ENCODE data around the gene EMILIN2. TPM values are rescaled to one million over a fixed set of nuclear protein-coding genes. Genes with fewer than 3 reads are reported as not detected.

Gene EMILIN2
- total and polyA plus RNA-seq, 2 donors (not counting 3 experiments of a cell fraction or from before 2014, with no cell fraction given), result 9.4 to 13.4 TPM

DNA sequence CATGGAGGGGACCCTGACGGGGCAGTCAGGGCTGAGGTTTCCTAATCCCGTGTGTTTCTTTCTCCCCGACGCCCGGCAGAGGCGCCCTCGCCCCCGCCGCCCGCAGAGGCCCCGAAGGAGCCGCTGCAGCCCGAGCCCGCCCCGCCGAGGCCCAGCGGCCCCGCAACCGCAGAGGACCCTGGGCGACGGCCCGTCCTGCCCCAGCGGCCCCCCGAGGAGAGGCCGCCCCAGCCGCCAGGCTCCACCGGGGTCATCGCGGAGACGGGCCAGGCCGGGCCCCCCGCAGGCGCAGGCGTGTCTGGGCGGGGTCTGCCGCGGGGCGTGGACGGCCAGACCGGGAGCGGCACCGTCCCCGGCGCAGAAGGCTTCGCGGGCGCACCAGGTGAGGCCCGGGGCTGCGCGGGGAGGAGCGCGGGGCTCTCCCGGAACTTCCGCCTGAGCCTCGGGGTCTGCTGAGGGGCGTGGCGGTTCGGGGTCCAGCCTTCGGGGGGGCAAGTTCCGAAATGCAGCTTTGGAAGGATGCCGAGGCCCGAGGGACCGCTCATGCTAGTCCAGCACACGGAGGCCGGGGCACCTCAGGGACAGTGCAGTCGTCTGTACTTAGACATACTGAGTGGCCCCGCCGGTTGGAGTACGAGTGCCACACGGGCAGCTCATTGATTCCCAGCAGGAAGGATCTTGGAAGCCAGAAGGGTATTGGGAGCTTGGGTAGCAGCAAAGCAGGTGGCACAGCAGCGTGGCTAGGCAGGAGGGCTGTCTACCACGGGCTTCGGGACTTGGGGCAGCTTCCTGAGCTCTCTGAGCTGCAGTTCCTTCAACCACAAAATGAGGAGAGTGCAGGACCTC, 60.1 kb downstream of the EMILIN2 start:
- Histone ChIP-seq H2AFZ (ENCODE audit: low read depth, low read length) (peak overlapping the region; percentile 77), H3K27me3 (ENCODE audit: control insufficient read depth in 2 of 2, insufficient read depth in 2 of 2, low read length in 2 of 2) (no peaks in the 10 kb centered on the region), H3K9ac (replicated peaks; ENCODE audit: extremely low read depth, insufficient read depth, low read length) (peak overlapping the region; percentile 54), H3K36me3 (ENCODE audit: control insufficient read depth in 2 of 2, extremely low read depth in 1 of 2, insufficient read depth in 2 of 2, low read length in 2 of 2) (peaks cover 0 to 3% of the 10 kb centered on the region in 2 experiments), H3K4me3 (replicated peaks in 1 of 3; ENCODE audit: insufficient read depth in 1 of 3, low read depth in 1 of 3, low read length in 3 of 3) (peak overlapping the region; percentile 48 to 56 (median 55)), H3K9me1 (replicated peaks; ENCODE audit: control insufficient read depth, extremely low read depth, insufficient read depth, low read length) (no peaks in the 10 kb centered on the region), H3K27ac (ENCODE audit: insufficient read depth, low read depth, low read length) (peak overlapping the region; percentile 50), H3K79me2 (ENCODE audit: control insufficient read depth, insufficient read depth, low read length) (no peaks in the 10 kb centered on the region), H3K9me3 (replicated peaks; ENCODE audit: control insufficient read depth, insufficient read depth, low read length) (no peaks in the 10 kb centered on the region), H3K4me1 (ENCODE audit: control insufficient read depth, extremely low read depth, insufficient read depth, low read length) (peaks cover 13% of the 10 kb centered on the region), H4K20me1 (replicated peaks; ENCODE audit: control insufficient read depth, extremely low read depth, insufficient read depth, low read length) (no peaks in the 10 kb centered on the region), H3K4me2 (ENCODE audit: insufficient read depth, low read length) (peak overlapping the region; percentile 13)
- DNase-seq (ENCODE audit: low read depth, low spot score) (peak; percentile 24), FAIRE-seq (no peak)
- TF ChIP-seq, protein P1, sequence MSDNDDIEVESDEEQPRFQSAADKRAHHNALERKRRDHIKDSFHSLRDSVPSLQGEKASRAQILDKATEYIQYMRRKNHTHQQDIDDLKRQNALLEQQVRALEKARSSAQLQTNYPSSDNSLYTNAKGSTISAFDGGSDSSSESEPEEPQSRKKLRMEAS (IDR thresholded peaks at IDR 0.05; ENCODE audit: insufficient read depth, insufficient read length), result no peak
- no peak for TF ChIP-seq POLR2A (IDR thresholded peaks at IDR 0.05; ENCODE audit: low read depth, low read length)
- no peak for TF ChIP-seq FOS (IDR thresholded peaks at IDR 0.05; ENCODE audit: borderline replicate concordance, insufficient read depth, low read length)
- TF ChIP-seq, protein P2, sequence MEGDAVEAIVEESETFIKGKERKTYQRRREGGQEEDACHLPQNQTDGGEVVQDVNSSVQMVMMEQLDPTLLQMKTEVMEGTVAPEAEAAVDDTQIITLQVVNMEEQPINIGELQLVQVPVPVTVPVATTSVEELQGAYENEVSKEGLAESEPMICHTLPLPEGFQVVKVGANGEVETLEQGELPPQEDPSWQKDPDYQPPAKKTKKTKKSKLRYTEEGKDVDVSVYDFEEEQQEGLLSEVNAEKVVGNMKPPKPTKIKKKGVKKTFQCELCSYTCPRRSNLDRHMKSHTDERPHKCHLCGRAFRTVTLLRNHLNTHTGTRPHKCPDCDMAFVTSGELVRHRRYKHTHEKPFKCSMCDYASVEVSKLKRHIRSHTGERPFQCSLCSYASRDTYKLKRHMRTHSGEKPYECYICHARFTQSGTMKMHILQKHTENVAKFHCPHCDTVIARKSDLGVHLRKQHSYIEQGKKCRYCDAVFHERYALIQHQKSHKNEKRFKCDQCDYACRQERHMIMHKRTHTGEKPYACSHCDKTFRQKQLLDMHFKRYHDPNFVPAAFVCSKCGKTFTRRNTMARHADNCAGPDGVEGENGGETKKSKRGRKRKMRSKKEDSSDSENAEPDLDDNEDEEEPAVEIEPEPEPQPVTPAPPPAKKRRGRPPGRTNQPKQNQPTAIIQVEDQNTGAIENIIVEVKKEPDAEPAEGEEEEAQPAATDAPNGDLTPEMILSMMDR (IDR thresholded peaks at IDR 0.05; ENCODE audit: extremely low read depth in 1 of 2, insufficient read depth in 1 of 2, low read depth in 1 of 2, low read length in 2 of 2), result peak; percentile 30 to 51
- intact Hi-C loops (cut with micrococcal nuclease) (loop anchor here (1.0 to 10.0 kb wide), 4 partner anchors 60 to 340 kb away; partner anchors contain the start of genes EMILIN2, MYL12A and SMCHD1), dilution Hi-C loops (cut with MboI; ENCODE audit: extremely low pct_ligation_motif_present, low sequenced_read_pairs) (no loop called here)
- BruUV-seq (replicated peaks), result no TSS peak
- ChIA-PET CTCF (interaction anchor here (0.7 to 1.9 kb wide), 6 partner anchors 10 to 339 kb away, joined by 3 to 6 read pairs (median 4); no protein-coding TSS in a partner anchor), POLR2A (no interaction called here)
